Endothelial cell of umbilical vein (primary cell): ENCODE measurements around the gene ZNRF1. TPM values are rescaled to one million over a fixed set of nuclear protein-coding genes. Genes with fewer than 3 reads are reported as not detected.

Experiments
- BruUV-seq: library from RNA; stranded (reverse); fragments of 400-500 nt; replicated peaks from 2 replicates; lab custom pipeline; 2021; lab: Mats Ljungman, UMichigan
- CTCF ChIA-PET: fragments of 300-600, 350-600 bp; sonication (Branson Sonifier 250); formaldehyde crosslinking; loops from one replicate; lab custom pipeline; 2021; ENCODE audit warnings: antibody characterized with exemption, inconsistent platforms; lab: Charles Lee
- POLR2A ChIA-PET: fragments of 300-600, 350-600 bp; sonication (Branson Sonifier 250); formaldehyde crosslinking; loops from one replicate; lab custom pipeline; 2021; ENCODE audit warnings: antibody characterized with exemption, inconsistent platforms; lab: Charles Lee
- DNase-seq: peaks from one replicate; pipeline ENCODE4 v3.0.0-alpha.2; 2011; ENCODE audit warnings: low read depth, low spot score
- FAIRE-seq: peaks from 2 replicates; lab custom pipeline; 2011; peaks lifted over from hg19 to GRCh38; lab: Jason Lieb, UNC
- H2AFZ ChIP-seq: 2 replicates; pipeline ENCODE4 v1.6.0; 2012; ENCODE audit warnings: low read depth, low read length, control low read depth, inconsistent platforms
- H3K27ac ChIP-seq: 2 replicates; pipeline ENCODE4 v1.5.1; 2011; ENCODE audit warnings: low read depth, mild to moderate bottlenecking, control low read depth, low read length, moderate library complexity; ENCODE audit not compliant: insufficient read depth
- H3K27me3 ChIP-seq, 2 experiments: 2 replicates each; pipeline versions ENCODE4 v1.6.0 to v1.6.1; 2011; ENCODE audit warnings: low read length in 2 of 2, mixed read lengths in 1 of 2; ENCODE audit not compliant: control insufficient read depth in 2 of 2, insufficient read depth in 2 of 2
- H3K36me3 ChIP-seq, 2 experiments: 2 replicates in 1 of 2; 3 replicates in 1 of 2; pipeline ENCODE4 v1.5.1; 2011; ENCODE audit warnings: low read length in 2 of 2, mild to moderate bottlenecking in 1 of 2, moderate library complexity in 1 of 2; ENCODE audit not compliant: control insufficient read depth in 2 of 2, insufficient read depth in 2 of 2; ENCODE audit errors: extremely low read depth in 1 of 2
- H3K4me1 ChIP-seq: 3 replicates; pipeline ENCODE4 v1.5.1; 2011; ENCODE audit warnings: mild to moderate bottlenecking, low read length; ENCODE audit not compliant: control insufficient read depth, insufficient read depth; ENCODE audit errors: extremely low read depth
- H3K4me2 ChIP-seq: 2 replicates; pipeline ENCODE4 v1.6.1; 2011; ENCODE audit warnings: low read length, control low read depth, mixed read lengths; ENCODE audit not compliant: insufficient read depth
- H3K4me3 ChIP-seq, 3 experiments: fragments of 200-600 bp in 1 of 3; sonication (generic), shearing (Covaris generic) in 1 of 3; replicated peaks in 1 of 3; 2 replicates each; pipeline ENCODE4 v1.5.1; 2011 to 2016; ENCODE audit warnings: control low read depth in 3 of 3, low read length in 3 of 3, mild to moderate bottlenecking in 2 of 3, inconsistent platforms in 1 of 3, low read depth in 1 of 3, moderate library complexity in 1 of 3; ENCODE audit not compliant: insufficient read depth in 1 of 3
- H3K79me2 ChIP-seq: 2 replicates; pipeline ENCODE4 v1.6.0; 2012; ENCODE audit warnings: low read length, inconsistent platforms; ENCODE audit not compliant: control insufficient read depth, insufficient read depth
- H3K9ac ChIP-seq: replicated peaks from 2 replicates; pipeline ENCODE3; 2011; ENCODE audit warnings: low read length, control low read depth; ENCODE audit not compliant: insufficient read depth; ENCODE audit errors: extremely low read depth
- H3K9me1 ChIP-seq: replicated peaks from 3 replicates; pipeline ENCODE4 v1.6.0; 2011; ENCODE audit warnings: mild to moderate bottlenecking, low read length; ENCODE audit not compliant: control insufficient read depth, insufficient read depth; ENCODE audit errors: extremely low read depth
- H3K9me3 ChIP-seq: replicated peaks from 2 replicates; pipeline ENCODE4 v1.5.1; 2012; ENCODE audit warnings: low read length, inconsistent platforms; ENCODE audit not compliant: control insufficient read depth, insufficient read depth
- H4K20me1 ChIP-seq: replicated peaks from 2 replicates; pipeline ENCODE3; 2011; ENCODE audit warnings: mild to moderate bottlenecking, low read length; ENCODE audit not compliant: control insufficient read depth, insufficient read depth; ENCODE audit errors: extremely low read depth
- CTCF ChIP-seq, 2 donors: IDR thresholded peaks; 1 replicate in 1 of 2; 2 replicates in 1 of 2; pipeline ENCODE4 v1.5.1; 2011; ENCODE audit warnings: low read length in 2 of 2, mild to moderate bottlenecking in 2 of 2, moderate library complexity in 2 of 2, control low read depth in 1 of 2, inconsistent platforms in 1 of 2, low read depth in 1 of 2; ENCODE audit not compliant: insufficient read depth in 1 of 2; ENCODE audit errors: extremely low read depth in 1 of 2
- EZH2 ChIP-seq: IDR thresholded peaks from 2 replicates; pipeline ENCODE4 v1.6.1; 2012; ENCODE audit warnings: borderline replicate concordance, low read depth, mild to moderate bottlenecking, moderate library complexity, low read length, inconsistent platforms; ENCODE audit not compliant: severe bottlenecking
- FOS ChIP-seq: IDR thresholded peaks from 2 replicates; pipeline ENCODE4 v1.6.1; 2011; ENCODE audit warnings: mild to moderate bottlenecking, low read length, moderate library complexity, borderline replicate concordance; ENCODE audit not compliant: insufficient read depth
- GATA2 ChIP-seq: IDR thresholded peaks from 2 replicates; pipeline ENCODE4 v1.7.0; 2011; ENCODE audit warnings: low read depth, mild to moderate bottlenecking, moderate library complexity, mixed read lengths, low read length; ENCODE audit not compliant: insufficient read length, insufficient read depth
- JUN ChIP-seq: IDR thresholded peaks from 2 replicates; pipeline ENCODE4 v1.6.1; 2011; ENCODE audit warnings: borderline replicate concordance, low read depth; ENCODE audit not compliant: insufficient read length, insufficient read depth
- MAX ChIP-seq: IDR thresholded peaks from 2 replicates; pipeline ENCODE4 v1.6.1; 2011; ENCODE audit not compliant: insufficient read depth, insufficient read length
- MYC ChIP-seq: IDR thresholded peaks from one replicate; pipeline ENCODE4 v1.6.1; 2011; ENCODE audit warnings: mild to moderate bottlenecking, low read depth, low read length
- POLR2A ChIP-seq: IDR thresholded peaks from 2 replicates; pipeline ENCODE4 v1.6.1; 2012; ENCODE audit warnings: low read depth, mild to moderate bottlenecking, control low read depth, low read length
- POLR2AphosphoS5 ChIP-seq: IDR thresholded peaks from 2 replicates; pipeline ENCODE4 v1.6.1; 2012; ENCODE audit warnings: low read depth, mild to moderate bottlenecking, control low read depth, low read length, moderate library complexity; ENCODE audit not compliant: insufficient read depth
- dilution Hi-C: fragments of 300-500 bp; cut with MboI; formaldehyde crosslinking; loops from one replicate; pipeline ENCODE4 v1.15.0; 2019; ENCODE audit warnings: low sequenced_read_pairs; ENCODE audit not compliant: extremely low pct_ligation_motif_present
- intact Hi-C: fragments of 100-400 bp; cut with micrococcal nuclease; formaldehyde crosslinking; loops from one replicate; pipeline ENCODE4 v1.10.0; 2022
- polyA plus RNA-seq, 4 experiments: library from polyadenylated mRNA; depleted of rRNA in 3 of 4; stranded (reverse) in 3 of 4; unstranded in 1 of 4; fragments of >200 nt; gene quantifications; 2 replicates each; pipeline versions ENCODE4 v1.2.1 to v1.2.3, GENCODE V29; 2011 to 2012; ENCODE audit warnings: missing spikeins in 1 of 4
- total RNA-seq: library from RNA; stranded (reverse); gene quantifications from 2 replicates; pipeline ENCODE4 v1.2.3, GENCODE V29; 2021

Gene ZNRF1
- total and polyA plus RNA-seq, 2 donors (not counting 3 experiments of a cell fraction or from before 2014, with no cell fraction given), result 23.7 to 34.9 TPM

GRCh38 chr16:75065521-75066149, 66.8 kb downstream of the ZNRF1 start:
- H4K20me1 ChIP-seq, result peaks cover 6% of the 10 kb centered on the region
- H3K36me3 ChIP-seq, result no peaks in the 10 kb centered on the region
- no peak overlapping the region for H3K9ac ChIP-seq
- DNase-seq (no peak), FAIRE-seq (no peak)
- no peak overlapping the region for H2AFZ ChIP-seq
- no peak overlapping the region for H3K27ac ChIP-seq
- no peaks in the 10 kb centered on the region for H3K9me1 ChIP-seq
- POLR2A ChIA-PET, result no interaction called here
- H3K27me3 ChIP-seq, result no peaks in the 10 kb centered on the region
- intact Hi-C loops, result no loop called here
- TF ChIP-seq POLR2AphosphoS5 (no peak), MYC (no peak), GATA2 (no peak), CTCF (IDR thresholded peaks at IDR 0.05; ENCODE audit: extremely low read depth in 1 of 2, insufficient read depth in 1 of 2, low read depth in 1 of 2, low read length in 2 of 2) (no peak), POLR2A (no peak), JUN (no peak), FOS (no peak), MAX (no peak), EZH2 (no peak)
- no peak overlapping the region for H3K4me2 ChIP-seq
- BruUV-seq, result no TSS peak
- no peaks in the 10 kb centered on the region for H3K9me3 ChIP-seq
- dilution Hi-C loops, result no loop called here
- H3K79me2 ChIP-seq, result peaks cover 20% of the 10 kb centered on the region
- CTCF ChIA-PET, result no interaction called here
- no peaks in the 10 kb centered on the region for H3K4me1 ChIP-seq
- no peak overlapping the region for H3K4me3 ChIP-seq
